ENCODE data around the gene USP53.
"Not testable (repeated sequence)": the region's sequence is repeated elsewhere in the genome, so short reads cannot be mapped to it uniquely, and the experiment has no call there.

The USP53 gene

DNA sequence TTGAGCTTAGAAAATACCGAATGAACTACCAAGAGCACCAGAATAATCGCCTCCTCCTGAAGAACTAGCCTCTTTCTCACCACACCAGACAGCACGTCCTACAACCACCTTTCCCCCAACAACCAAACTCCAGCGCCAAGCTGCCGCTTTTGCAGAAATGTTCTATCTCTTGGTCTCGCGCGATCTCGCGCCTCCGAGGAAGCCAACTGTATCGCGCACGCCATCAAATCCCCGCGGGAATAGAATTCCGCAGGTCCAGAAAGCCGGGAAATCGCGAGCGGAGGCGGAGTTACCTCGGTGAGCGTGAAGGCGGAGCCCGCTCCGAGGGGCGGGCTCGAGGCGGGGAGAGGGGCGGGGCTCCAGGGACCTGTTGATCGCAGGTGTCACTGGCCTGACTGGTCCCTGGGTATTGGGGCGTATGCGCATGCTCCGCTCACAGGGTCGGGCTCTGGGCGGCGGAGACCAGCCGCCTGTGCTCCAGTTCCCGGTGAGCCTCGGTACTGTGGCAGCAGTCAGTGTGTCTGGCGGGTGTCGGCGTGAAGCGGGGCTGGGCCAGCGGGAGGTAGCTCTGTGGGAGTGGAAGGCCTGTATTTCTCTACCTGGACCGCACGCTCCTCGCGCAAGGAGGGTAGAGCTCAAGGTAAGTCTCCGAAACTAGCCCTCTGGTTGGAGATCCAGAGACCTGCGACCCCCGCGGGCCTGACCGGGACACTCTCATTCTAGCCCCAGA is at the start of gene USP53:
USP53 (plus strand) TSS at position 480 of the 730 bp plus-strand sequence. CDS start 27,047 bp downstream, outside the sequence.
- peak; percentile 98 for DNase-seq

DNA sequence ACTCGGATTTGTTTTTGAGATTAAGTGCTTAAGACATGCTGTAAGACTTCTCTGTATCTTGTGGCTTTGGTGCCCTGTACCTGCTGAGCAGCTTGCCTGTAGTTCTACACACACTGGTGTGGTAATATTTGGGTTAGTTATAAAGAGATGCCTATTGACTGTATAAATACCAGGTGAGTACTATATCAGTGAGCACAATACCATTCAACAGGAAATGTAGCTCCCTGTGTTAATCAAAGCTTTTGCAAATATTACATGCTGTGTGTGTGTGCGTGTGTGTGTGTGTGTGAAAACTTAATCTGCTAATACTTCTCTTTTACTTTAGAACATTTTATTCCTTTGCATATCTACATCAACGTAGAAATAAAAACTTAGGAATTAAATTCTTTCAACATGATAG is 46.7 kb upstream of the USP53 start:
- no peak for DNase-seq

GRCh38 chr4:119170195-119170594 is 42.3 kb upstream of the USP53 start:
- no peak for DNase-seq

DNA sequence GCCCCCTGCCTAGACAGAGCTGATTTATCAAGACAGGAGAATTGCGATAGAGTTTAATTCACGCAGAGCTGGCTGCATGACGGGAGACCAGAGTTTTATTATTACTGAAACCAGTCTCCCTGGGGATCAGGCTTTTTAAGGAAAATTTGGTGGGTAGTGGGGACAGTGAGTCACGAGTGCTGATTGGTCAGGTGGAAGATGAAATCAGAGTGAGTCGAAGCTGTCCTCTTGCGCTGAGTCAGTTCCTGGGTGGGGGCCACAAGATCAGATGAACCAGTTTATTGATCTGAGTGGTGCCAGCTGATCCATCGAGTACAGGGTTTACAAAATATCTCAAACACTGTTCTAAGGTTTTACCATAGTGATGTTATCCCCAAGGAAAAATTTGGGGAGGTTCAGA is 40.3 kb upstream of the USP53 start:
- peak; percentile 47 for DNase-seq

- not testable (repeated sequence) for DNase-seq
Measured at GRCh38 chr4:119173729-119174361, 38.7 kb upstream of the USP53 start.

- no peak for DNase-seq
Measured at GRCh38 chr4:119179011-119179410, 33.5 kb upstream of the USP53 start.

DNA sequence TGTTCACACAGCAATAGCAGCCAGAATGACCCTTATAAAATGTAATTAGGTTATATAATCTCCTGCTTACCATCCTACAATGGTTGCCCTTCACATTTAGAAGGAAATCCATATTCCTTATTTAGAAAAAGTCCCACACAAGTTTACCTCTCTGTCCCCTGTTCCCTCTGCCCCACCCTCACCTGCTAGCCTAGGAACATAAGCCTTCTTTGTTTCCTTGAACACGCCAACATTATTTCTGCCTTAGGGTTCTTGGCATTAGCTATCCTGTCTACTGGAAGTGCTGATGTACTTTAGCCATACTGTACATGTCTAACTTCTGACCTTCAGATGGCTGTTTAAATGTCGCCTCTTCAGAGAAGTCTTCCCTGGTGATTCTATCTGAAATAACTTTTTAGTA is 28.4 kb upstream of the USP53 start:
- no peak for DNase-seq

- no peak for DNase-seq
Measured at GRCh38 chr4:119189638-119190037, 22.9 kb upstream of the USP53 start.

- DNase-seq: no peak
Measured at GRCh38 chr4:119190354-119190753, 22.2 kb upstream of the USP53 start.

DNA sequence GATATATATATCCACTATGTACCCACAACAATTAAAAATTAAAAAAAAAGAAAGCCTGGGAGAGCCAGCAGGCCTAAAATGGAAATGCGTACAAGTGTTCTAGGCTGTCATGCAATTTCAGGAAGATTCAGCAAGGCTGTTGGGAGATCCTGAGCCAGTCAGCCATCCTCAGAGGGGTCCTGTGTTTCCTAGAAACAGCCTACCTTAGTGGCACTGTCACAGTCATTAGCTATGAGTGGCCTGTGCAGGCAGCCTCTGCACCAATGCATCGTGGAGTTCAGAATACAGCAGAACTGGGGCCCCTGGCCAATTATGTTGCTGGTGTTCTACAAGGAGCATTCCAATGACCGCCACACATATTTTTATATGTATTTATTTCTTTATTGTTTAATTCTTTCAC is 21.0 kb upstream of the USP53 start:
- no peak for DNase-seq

- DNase-seq: no peak
Measured at GRCh38 chr4:119197772-119198212, 14.7 kb upstream of the USP53 start.

- DNase-seq: no peak
Measured at GRCh38 chr4:119204916-119205315, 7.6 kb upstream of the USP53 start.

DNA sequence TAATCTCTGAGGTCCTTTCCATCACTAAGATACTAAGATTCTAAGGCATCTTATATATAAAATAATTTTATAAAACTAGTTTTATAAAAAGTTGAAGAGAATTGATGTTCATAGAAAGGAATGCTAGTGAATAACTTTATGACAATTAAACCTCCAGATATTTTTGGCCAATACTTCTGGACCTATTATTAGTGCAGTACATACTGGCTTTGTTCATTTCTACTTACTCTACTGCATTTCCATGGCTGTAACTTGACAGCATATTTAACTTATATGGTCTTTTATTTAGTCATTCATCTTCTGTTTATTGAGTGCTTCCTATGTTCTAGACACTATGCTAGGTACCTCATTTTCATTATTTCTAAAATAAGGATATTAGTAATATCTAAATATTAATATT is 6.8 kb upstream of the USP53 start:
- DNase-seq: no peak

GRCh38 chr4:119206178-119206577 is 6.3 kb upstream of the USP53 start:
- DNase-seq: no peak

- no peak for DNase-seq
Measured at GRCh38 chr4:119207051-119207450, 5.5 kb upstream of the USP53 start.

- DNase-seq: peak; percentile 89
Measured at GRCh38 chr4:119209077-119209476, 3.4 kb upstream of the USP53 start.

- DNase-seq: no peak
Measured at GRCh38 chr4:119209586-119209985, 2.9 kb upstream of the USP53 start.

DNA sequence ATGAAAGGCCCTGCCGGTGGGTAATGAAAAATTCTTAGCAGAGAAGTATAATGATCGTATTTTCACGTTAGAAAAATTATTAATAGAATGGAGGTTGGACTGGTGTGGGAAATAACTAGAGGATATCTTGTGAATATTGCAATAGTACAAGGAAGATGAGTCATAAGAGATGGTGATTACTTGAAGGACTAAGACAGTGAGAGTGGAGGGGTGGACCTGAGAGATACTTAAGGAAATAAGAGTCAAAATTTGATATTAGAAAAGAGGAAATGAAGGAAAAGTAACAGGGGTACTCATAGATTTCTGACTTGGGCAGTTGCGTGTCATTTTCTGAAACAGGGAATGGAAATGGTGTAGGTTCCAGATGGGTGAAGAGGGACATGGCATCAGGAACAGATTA is 1.7 kb upstream of the USP53 start:
- no peak for DNase-seq

- no peak for DNase-seq
Measured at GRCh38 chr4:119211867-119212233, 663 bp upstream of the USP53 start.

DNA sequence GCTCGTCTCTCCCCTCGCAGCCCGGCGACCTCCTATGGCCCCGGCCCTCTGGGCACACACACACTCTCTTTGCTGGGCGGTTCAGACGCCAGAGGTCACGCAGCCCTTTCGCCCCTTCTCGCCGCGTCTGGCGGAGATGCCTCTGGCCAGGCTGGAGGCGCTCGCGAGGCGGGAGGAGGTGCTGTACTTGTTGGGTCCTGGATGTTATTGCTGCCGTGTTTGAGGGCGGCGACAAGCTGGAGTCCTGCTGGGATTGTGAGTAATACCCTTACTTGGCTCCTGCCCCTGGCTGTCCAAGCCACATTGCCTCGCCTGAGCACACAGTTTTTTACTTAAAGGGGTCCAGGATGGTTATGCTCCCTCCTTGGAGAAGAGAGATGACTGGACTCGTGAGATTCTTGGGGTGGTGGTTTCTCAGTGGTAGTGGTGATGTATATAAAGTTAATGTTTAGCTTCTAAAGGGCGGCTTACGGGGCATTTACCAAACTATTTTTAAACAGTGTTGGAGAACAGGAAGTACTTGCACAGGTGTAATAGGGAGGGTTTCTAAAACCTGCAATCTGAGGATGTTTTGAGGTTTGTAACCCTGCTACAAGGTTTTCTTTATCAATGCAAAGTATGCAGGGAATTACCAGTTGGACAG is 572 bp downstream of the USP53 start:
- DNase-seq: peak; percentile 83

DNA sequence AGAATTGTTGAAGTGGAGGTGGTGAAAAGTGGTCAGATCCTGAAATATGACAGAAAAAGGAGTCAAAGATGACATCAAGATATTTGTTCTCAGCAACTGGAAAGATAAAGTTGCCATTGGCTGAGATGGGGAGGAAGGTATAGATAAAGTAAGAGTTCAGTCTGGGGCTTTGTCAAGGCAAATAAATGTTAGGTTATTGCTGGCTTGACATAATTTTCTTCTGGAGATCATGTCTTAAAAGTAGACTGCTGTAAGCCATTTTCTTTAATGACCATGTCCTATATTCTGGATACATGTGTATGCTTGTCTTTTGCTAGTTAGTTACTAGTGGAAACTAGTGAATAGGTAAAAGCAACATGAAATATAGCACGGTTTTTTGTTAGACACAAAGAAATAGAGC is 5.6 kb downstream of the USP53 start:
- no peak for DNase-seq

- DNase-seq: no peak
Measured at GRCh38 chr4:119221412-119221811, 8.9 kb downstream of the USP53 start.

- no peak for DNase-seq
Measured at GRCh38 chr4:119227690-119228089, 15.2 kb downstream of the USP53 start.

DNA sequence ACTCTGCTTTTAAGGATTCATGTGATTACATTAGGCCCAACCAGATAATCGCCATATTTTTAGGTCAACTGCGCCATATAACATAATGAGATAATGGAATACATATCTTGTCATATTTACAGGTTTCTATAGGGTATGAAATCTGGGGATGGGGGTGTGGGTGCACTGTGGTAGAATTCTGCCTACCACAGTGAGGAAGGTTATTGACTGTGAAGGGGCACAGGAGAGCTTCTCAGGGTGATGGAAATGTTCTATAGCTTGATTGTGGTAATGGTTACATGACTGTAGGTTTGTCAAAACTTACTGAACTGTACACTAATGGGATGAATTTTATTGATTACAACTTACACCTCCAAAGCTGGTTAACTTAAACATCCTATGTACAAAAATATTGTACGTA is 15.9 kb downstream of the USP53 start:
- DNase-seq: no peak
